ENCODE data around the gene PLEKHH2. TPM values are rescaled to one million over a fixed set of nuclear protein-coding genes. Genes with fewer than 3 reads are reported as not detected.

PLEKHH2 gene
- total and polyA plus RNA-seq, 2 experiments from 2014 or later = 1.1 to 2.2 TPM

DNA sequence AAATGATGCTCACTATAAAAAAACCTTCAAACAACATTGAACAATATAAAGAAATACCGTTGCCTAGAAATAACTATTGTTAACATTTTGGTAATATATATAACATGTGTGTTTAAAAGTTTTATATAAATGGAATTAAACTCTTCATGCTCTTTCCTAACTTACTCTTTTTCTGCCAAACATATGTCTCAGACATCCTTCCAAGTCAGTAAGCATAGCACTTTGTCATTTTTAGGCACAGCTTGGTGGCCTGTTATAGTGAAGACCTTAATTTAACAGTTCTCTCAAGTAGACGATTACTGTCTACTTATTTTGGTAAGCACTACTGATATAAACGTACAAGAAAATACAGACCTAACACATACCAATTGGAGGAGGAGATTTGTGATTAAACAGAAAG is 177.7 kb downstream of the PLEKHH2 start:
- Histone ChIP-seq H3K4me3 (no peak overlapping the region), H3K9me3 (ENCODE audit: low read depth) (no peaks in the 10 kb centered on the region), H3F3A (ENCODE audit: insufficient read depth) (no peaks in the 10 kb centered on the region), H3K27me3 (replicated peaks; ENCODE audit: insufficient read depth) (no peaks in the 10 kb centered on the region), H2AFZ (no peak overlapping the region), H3K4me1 (ENCODE audit: insufficient read depth) (peaks cover 4% of the 10 kb centered on the region; the same call in 1 of the 2 replicates), H3K9ac (no peak overlapping the region), H3K36me3 (ENCODE audit: low read depth) (no peaks in the 10 kb centered on the region), H3K27ac (no peak overlapping the region), H3K9me2 (ENCODE audit: insufficient read depth) (no peaks in the 10 kb centered on the region), H3K4me2 (ENCODE audit: unreplicated experiment) (no peak overlapping the region), H3K79me2 (ENCODE audit: insufficient read depth) (no peaks in the 10 kb centered on the region), H4K20me1 (ENCODE audit: insufficient read depth) (no peaks in the 10 kb centered on the region)
- in situ Hi-C loops (cut with MboI) = no loop called here
- TF ChIP-seq EZH2phosphoT487 (IDR thresholded peaks at IDR 0.05; ENCODE audit: insufficient read depth, low read depth) (no peak), EZH2 (IDR thresholded peaks at IDR 0.05; ENCODE audit: insufficient read depth, poor library complexity, severe bottlenecking) (no peak)
- 40 to 50% methylated on average over 3 of the region's 3 CpGs for WGBS, 2 experiments (ENCODE audit: low coverage in 1 of 2, low lambda C conversion rate in 2 of 2, missing lambda C conversion rate in 2 of 2)
- no peak for DNase-seq

Small RNA genes lying within 50 kb of the gene (small RNA-seq; reads per million reads assigned to genes)
- gene RF00019 (ENCODE audit: low read depth, low replicate concordance) (not detected), gene RN7SKP66 (ENCODE audit: low read depth, low replicate concordance) (not detected)

Other genes with a start within 250 kb of the PLEKHH2 start
- 15.2 and 15.8 TPM in 2 replicates for gene THADA, start 41.2 kb upstream of the PLEKHH2 start, total RNA-seq (2014; rRNA removed; shearing (Covaris generic))
- 11.0 and 14.1 TPM in 2 replicates for gene THADA, start 41.2 kb upstream of the PLEKHH2 start, polyA plus RNA-seq (2016; fragmentation: Nextera tagmentation; extraction: Ambion mirVana)
- not detected in 2 replicates for gene C1GALT1C1L, start 39.2 kb downstream of the PLEKHH2 start, total RNA-seq (2014; rRNA removed; shearing (Covaris generic))
- gene C1GALT1C1L, start 39.2 kb downstream of the PLEKHH2 start, polyA plus RNA-seq (2016; fragmentation: Nextera tagmentation; extraction: Ambion mirVana) = 0.41 and 0.54 TPM in 2 replicates
- gene DYNC2LI1, start 136.8 kb downstream of the PLEKHH2 start, total RNA-seq (2014; rRNA removed; shearing (Covaris generic)) = 15.9 and 21.0 TPM in 2 replicates
- 21.9 and 25.4 TPM in 2 replicates for gene DYNC2LI1, start 136.8 kb downstream of the PLEKHH2 start, polyA plus RNA-seq (2016; fragmentation: Nextera tagmentation; extraction: Ambion mirVana)
- not detected in 2 replicates for gene ABCG5, start 201.6 kb downstream of the PLEKHH2 start, total RNA-seq (2014; rRNA removed; shearing (Covaris generic))
- gene ABCG5, start 201.6 kb downstream of the PLEKHH2 start, polyA plus RNA-seq (2016; fragmentation: Nextera tagmentation; extraction: Ambion mirVana) = not detected in 2 replicates
- gene ABCG8, start 201.7 kb downstream of the PLEKHH2 start, total RNA-seq (2014; rRNA removed; shearing (Covaris generic)) = not detected in 2 replicates
- 0.04 TPM in 1 of 2 replicates, not detected in the other for gene ABCG8, start 201.7 kb downstream of the PLEKHH2 start, polyA plus RNA-seq (2016; fragmentation: Nextera tagmentation; extraction: Ambion mirVana)